22Rv1 (cell line): Measurements from ENCODE around the gene TCEA2.

ENCODE experiments used
- ZFX ChIP-seq: fragments of 450-650 bp; IDR thresholded peaks from 2 replicates; pipeline ENCODE4 v1.6.1; 2017; ENCODE audit warnings: antibody characterized with exemption, borderline replicate concordance
- TF ChIP-seq, protein P1 (sequence below): fragments of 450-650 bp; IDR thresholded peaks from 2 replicates; pipeline ENCODE4 v1.5.1; 2017; ENCODE audit warnings: mild to moderate bottlenecking

DNA sequence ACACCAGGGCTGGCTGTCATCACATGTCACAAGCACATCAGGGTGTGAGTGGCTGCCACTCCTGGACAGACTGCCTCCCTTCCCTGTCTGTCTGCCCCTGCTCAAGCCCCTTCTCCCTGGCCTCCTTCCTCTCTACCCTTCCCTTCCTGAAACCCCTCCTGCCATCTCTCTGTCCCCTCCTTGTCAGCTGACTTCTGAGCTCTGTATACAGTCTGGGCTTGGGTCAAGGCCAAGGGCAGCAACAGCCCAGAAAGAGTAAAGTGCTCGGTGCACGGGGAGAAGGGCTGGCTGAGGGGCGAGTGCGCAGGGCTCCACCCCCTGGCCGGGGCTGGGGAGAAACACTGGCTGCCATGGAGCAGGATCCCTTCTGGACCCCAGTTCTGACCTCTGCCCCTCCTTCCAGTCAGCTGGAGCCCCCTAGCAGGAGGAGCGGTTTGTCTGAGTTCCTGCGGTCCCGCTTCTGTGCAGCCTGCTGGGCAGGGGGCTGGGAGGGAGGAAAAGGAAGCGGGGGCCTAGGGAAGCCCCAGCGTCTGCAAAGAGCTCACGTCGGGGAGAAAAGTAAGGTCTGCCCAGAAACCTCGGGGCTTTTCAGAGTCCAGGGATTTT is 19.2 kb downstream of the TCEA2 start:
- TF ChIP-seq, protein P1, sequence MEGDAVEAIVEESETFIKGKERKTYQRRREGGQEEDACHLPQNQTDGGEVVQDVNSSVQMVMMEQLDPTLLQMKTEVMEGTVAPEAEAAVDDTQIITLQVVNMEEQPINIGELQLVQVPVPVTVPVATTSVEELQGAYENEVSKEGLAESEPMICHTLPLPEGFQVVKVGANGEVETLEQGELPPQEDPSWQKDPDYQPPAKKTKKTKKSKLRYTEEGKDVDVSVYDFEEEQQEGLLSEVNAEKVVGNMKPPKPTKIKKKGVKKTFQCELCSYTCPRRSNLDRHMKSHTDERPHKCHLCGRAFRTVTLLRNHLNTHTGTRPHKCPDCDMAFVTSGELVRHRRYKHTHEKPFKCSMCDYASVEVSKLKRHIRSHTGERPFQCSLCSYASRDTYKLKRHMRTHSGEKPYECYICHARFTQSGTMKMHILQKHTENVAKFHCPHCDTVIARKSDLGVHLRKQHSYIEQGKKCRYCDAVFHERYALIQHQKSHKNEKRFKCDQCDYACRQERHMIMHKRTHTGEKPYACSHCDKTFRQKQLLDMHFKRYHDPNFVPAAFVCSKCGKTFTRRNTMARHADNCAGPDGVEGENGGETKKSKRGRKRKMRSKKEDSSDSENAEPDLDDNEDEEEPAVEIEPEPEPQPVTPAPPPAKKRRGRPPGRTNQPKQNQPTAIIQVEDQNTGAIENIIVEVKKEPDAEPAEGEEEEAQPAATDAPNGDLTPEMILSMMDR = no peak
- TF ChIP-seq ZFX = no peak
